DMS153 treated with DMSO at 0.1 percent for 48 hours (cell line): ENCODE results near the gene SLC22A12.

ENCODE experiments used
- DNase-seq: peaks from one replicate; lab custom pipeline; 2025; ENCODE audit not compliant: unreplicated experiment; lab: John Stamatoyannopoulos, UW

SLC22A12 gene

GRCh38 chr11:64620381-64620971, 29.5 kb downstream of the SLC22A12 start:
- DNase-seq = no peak

DNA sequence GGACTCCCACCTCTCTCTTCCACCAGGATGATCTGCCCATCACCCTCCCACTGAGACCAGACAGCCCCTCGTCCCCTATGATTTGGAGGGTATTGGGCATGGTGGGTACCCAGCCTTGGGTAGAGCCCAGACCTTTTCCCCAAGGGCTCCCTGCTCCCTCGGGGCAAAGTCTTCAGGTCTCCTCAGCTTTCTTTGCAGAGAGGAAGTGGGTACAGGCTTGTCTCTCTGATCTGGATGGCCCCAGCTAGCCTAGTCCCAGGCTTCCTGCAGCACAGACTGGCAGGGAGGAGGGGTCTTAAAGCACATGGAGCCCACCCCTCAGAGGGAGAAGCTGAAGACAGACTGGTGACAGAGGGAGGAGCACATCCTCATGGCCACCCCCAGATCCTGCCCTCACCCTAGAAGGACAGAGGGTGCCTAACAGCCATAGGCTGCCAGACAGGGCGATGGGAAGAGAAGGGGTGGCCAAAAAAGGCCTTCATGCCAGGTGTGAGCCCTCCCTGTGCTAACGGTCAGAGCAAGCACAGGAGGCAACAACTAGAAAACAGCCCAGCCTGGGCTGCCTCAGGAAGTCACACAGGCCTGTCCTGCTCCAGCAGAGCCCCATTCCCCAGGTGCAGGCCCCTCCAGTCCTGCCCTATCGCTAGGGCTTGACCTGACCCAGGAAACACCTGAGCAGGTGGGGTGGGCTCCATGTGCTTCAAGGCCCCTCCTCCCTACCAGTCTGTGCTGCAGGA, 30.4 kb downstream of the SLC22A12 start:
- DNase-seq = no peak

DNA sequence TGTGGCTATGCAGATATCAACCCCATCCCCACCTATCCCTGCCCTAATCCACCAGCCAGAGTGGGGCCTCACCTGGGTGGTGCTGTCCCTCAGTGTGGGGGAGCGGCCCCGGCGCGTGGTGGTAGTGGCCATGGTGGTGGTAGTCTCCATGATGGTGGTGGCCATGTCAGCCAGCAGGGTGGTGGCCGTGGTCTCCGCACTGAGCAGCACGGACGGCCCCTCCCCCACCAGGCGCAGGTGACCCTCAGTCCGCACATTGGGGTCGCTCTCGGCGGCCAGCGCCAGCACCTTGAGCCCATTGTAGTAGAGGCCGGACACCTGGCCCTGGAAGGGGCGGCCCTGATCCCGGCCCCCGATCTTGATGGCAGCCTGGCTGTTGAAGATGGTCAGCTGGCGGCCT, 31.7 kb downstream of the SLC22A12 start:
- no peak for DNase-seq

DNA sequence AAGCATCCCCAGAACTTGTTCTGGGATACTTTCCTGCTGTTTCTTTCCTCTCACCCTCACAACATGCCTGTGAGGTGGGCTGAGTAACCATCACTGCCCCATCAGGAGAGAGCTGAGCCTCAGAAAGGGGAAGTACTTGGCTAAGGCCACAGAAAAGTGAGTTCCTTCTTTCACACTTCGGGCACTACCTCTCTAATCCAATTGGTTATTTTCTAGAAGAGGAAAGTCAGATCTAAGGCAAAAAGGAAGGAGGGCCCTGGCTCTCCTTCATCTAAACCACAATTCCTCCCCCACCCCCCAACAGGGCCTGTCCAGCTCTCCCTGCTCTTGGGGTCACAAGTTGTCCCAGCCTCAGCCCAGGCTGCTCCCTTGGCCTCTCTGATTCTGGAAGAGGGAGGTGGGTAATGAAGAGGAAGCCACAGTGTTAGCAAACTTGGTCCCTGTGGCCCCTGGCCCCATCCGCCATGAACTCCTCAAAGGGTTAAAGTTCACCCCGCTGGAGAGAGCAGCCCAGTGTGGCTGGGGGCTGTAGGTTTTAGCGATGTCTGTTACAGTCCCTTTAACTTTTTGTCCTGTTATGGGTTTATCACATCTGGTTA, 34.0 kb downstream of the SLC22A12 start:
- no peak for DNase-seq

- DNase-seq = no peak
Observed at GRCh38 chr11:64626637-64627036, 35.6 kb downstream of the SLC22A12 start.

DNA sequence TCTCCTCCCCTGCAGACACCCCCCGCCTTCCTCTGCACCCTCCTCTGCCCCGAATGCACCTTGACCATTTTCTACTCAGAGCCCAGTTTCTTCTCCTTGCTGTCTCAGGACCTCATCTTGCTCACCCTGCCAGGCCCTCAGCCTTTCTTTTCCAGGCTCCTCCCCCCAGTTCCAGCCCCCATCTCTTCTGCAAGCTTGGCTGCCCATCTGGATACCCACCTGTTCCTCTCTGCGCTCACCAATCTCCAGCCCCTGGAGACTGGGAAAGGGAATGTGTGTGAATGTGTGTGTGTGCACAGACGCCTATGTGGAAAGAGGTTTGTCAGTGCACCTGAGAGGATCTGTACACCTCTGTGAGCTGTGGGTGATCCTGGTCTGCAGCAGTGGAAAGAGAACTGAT, 36.4 kb downstream of the SLC22A12 start:
- DNase-seq = no peak

DNA sequence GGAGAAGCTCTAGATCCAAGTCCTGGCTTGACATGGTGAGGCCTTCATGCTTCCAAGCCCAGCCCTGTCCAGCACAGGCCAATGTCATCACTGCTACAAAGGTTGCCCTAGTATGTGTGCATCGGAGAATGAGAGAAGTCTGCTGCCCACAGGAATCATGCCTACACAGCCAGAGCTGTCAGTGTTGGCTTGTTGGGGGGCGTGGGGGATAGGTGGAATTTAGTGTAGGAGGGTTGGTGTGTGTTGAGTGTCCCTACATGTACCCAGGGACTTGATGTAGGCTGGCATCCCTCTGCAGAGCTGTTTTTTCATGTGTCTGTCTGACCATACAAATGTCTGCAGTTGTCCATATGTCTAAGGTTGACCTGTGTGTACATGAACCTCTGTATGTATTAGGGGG, 37.6 kb downstream of the SLC22A12 start:
- no peak for DNase-seq

GRCh38 chr11:64629103-64629502, 38.1 kb downstream of the SLC22A12 start:
- DNase-seq = no peak

DNA sequence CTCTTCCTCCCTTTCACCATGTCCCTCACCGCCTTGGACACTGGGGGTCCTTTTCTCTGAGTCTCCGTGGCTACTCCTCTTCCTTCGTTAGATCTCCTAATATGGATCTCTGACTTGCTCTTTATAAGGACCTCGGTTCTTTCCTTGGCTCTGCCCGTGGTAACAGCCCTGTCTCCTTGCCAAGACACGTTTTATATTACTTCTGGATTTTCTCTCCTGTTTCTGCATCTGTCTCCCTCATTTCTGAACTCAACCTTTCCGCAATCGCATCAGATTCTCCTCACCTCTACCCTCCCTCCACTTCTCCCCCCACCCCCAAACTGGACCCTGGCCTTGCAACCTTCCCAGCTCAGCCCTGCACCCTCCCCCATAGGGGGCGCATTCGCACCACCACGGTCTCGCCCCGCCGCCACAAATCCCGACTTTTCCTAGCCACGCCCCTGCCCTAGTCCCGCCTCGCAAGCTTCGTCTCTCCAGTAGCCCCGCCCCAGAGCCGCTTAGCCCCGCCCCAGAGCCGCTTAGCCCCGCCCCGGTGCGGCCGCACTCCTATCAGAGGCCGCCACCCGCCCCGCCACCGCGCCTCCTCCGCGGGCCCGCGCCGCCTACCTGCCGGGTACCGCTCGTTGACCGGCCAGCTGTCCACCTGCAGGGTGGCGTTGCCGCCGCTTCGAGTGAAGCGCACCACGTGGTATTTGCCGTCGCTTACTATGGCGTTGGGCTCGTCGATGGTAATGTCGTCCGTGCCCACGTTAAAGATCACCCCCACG, 39.0 kb downstream of the SLC22A12 start:
- no peak for DNase-seq

DNA sequence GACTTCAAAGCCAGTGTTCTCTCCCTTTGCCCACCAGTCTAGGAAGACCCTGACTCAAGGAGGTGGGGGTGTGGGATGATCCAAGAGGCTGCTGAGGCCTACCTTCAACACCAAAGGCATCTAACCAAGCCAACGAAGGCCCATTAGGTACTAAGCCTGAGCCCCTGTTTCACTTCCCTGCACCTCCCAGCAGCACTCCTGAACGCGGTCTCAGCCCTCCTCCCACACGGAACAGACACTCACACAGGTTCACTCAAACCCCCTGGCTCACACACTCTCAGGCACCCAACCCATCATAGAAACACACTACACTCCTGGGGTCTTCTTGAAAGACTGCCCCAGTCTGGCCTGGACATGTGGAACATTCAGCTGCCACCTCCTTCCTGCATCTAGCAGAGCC, 40.7 kb downstream of the SLC22A12 start:
- DNase-seq = no peak

DNA sequence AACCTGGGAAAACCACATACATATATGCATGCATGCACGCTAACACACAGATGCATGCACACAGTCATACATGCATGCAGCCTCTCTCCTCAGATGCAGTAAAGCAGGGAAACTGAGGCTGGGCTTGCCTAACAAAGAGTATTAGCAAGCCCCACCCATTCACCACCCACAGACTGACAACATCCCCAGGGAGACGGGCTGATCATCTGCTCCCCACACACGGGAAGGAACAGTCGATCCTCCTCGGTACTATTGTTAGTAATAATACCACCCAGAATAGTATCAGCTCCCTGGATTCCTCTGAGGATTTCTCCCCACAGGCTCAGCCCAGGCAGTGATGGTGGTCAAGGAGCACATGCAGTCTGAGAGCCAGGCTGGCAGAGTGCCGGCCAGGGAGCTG, 41.2 kb downstream of the SLC22A12 start:
- no peak for DNase-seq

DNA sequence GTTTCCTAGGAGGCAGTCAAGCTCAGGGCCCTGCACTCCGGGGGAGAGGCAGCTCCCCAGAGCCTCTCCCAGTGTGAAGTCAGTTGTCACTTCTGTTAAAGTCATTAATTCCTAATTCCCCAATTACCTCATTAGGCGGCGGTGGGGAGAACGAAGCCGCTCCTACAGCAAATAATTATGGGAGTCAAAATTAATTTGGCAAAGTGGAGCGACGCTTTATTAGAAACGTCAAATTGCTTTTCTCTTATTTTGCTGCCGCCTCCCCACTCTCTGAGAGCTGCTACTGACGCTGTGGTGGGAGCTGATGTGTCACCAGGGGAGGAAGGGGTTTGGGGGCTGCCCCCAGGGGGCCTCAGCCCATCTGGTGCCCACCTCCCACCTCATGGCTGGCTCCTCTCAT, 41.6 kb downstream of the SLC22A12 start:
- no peak for DNase-seq

- DNase-seq = no peak
Observed at GRCh38 chr11:64633555-64634159, 42.6 kb downstream of the SLC22A12 start.

DNA sequence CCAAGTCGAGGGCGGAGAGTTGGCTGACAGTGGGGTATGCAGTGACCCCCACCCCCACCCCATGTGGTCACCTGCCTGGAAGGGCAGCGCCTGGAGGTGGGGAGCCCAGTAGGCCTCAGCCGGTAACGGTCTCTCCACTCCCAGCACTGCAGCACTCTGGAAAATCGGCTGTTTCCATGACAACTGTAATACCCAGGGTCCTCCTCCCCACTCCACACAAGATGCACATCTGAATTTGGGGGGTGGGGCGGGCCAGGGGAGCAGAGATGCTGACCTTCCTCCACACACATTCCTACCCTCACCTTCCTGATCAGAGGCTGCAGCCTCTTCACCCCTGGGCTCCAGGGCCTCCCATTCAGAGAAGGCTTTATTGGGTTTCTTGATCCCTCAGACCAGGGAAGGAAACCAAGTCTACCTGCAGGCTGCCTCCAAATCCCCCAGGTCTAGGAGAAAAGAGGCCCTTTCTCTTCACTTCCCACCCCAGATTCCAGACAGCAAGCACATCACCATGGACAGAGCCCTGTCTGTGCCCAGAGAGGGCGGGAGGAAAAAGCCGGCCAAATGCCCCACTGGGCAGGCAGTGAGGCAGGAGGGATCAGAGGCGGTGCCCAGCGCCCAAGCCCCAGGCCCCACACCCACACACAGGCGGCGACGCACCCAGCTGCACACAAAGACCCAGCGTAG, 46.5 kb downstream of the SLC22A12 start:
- DNase-seq = no peak

DNA sequence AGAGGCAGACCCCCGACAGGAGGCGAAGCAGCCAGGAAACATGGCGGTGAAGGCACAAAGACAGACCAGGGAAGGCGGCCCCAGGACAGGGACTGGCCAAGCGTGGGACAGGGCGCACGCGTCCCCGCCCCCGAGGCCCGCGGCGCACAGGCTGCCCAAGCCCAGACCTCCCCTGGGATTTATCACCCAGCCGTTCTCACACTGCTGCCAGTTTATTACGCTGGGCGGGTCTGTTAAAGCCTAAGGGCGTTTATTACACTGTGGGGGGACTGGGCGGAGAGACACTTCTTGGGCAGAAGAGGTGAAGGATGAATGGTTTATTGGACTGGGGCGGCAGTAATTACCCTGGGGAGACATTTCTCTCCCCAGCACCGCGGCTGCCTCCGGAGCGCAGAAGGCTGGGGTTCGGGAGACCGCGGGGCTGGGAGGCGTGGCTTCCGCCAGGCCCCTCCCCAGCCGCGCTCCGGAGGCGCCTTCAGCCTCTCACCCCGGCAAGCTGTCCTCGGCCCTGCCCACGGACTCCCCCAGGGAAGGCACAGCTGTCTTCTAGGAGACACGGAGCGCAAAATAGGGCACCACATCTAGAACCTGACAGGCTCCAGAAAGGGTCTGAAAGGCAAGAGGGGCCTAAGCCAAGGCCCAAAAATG, 47.1 kb downstream of the SLC22A12 start:
- peak; percentile 27 for DNase-seq

GRCh38 chr11:64638829-64639228, 47.8 kb downstream of the SLC22A12 start:
- no peak for DNase-seq

DNA sequence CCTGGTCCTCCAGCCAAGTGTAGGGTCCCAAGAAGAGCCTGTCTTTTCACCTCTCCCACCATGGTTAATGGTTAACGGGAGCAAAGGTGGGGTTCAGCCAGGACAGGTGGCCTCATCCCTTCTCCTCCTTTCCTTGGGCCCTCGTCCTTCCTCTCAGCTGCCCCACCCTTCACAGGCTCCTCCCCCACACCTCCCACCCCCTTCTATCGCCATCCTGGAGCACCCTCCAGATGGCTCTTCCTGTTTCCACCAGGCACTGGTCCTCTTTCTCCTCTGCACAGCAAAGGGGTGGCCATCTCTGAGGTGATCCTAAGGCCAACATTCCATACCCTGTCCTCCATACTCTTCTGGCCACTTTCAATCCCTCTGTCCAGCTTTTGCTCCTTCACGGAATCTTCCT, 48.9 kb downstream of the SLC22A12 start:
- no peak for DNase-seq

DNA sequence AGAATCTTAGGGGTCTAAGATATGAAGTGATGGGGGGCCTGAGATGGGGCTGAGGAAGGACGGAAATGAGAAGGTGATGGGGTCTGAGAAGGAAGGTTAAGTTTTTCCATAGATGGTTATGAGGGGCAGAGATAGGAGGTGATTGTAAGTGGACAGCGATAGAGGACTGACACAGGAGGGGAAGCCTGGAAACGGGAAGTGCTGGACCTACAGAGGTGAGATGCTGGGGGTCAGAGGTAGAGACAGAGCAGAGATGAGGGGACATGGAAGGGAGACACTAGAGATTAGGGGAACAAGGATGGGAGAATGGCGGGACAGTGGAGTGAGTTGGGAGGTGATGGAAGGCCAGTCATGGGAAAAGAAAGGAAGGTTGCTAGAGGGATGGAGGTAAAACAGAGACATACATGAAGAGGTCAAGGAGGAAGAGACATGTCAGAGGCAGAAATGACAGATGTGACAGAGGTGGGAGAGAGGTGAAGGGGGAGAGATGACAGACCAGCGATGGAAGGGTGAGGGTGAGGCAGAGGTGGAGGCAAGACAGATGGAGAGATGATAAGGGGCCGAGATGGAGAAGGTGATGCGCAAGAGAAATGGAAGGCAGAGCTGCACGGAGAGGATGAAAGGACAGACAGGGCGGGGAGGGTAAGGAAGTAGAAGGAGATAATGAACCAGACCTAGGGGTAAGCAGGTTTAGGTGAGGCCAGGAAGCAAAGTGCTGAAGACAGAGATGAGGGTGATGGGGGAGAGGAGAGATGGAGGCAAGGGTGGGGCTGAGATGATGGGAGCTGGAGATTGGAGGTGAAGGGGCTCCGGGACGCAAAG, 50.8 kb downstream of the SLC22A12 start:
- DNase-seq = no peak

DNA sequence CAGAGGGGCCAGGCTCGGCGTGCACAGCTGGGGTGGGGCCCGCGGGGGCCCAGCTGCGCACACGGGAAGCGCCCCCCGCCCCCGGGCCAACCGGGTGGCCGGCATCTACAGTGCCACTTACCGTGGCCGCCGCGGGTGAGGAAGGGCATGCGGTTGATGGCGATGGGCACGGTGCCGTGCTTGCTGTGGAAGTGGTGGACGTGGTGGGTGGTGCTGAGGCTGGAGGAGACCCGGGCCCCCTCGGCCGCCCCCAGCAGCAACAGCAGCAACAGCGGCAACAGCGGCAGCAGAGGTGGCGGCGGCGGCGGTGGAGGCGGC, 51.4 kb downstream of the SLC22A12 start:
- DNase-seq = no peak

GRCh38 chr11:64642871-64643255, 51.8 kb downstream of the SLC22A12 start:
- DNase-seq = no peak
